Activated T-cell treated with anti-CD3 and anti-CD28 coated beads for 4 hours (primary cell): ENCODE data around the gene CBY1.

ENCODE experiments used
- DNase-seq: peaks from one replicate; pipeline ENCODE4 v3.0.0-alpha.2; 2020

CBY1 gene

GRCh38 chr22:38652859-38653258 is 3.6 kb upstream of the CBY1 start:
- DNase-seq: no peak

DNA sequence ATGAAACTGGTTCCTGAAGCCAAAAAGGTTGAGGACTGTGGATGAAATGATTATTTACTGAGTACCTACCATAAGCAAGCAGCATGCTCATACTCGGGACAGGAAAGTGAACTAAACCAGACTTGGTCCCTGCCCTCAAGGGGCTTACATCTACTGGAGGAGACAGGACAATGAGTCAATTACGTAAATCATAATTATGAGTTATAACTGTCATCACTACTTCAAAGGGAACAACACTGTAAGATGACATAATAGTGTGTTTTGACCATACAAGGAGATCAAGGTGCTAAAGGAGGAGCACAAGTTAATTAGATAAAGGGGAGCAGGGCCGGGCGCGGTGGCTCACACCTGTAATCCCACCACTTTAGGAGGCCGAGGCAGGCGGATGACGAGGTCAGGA is 2.7 kb upstream of the CBY1 start:
- no peak for DNase-seq

DNA sequence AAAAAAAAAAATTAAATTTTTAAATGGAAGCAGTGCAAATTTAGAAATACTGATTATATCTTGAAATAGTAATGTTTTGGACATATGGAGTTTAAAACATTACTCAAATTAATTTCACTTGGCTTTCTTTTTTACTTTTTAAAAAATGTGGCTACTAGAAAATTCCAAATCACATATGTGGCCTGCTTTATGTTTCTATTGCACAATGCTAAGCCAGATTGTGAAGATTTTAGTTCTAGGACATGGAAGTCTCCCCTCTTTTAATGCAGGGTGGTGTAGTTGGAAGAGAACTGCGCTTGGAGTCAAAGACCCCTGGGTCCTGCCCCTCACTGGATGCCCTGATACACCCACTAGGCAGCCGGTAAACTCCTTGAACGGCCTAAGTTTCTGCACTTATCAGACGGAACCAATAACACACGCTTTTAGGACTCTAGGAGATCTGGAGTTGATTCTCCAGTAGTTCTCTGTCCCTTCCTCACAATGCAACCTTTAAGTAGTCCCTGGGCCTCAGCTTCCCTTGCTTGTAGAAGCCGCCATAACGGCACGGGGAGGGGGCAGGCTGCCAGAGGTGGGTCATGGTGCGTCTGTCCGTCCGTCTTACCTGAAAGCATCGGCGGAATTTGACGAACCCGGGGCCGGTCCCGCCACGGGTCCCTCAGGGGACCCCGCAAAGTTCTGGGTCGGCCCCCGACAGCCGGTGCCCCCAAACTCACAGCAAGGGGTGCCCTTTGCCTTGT is 751 bp upstream of the CBY1 start:
- no peak for DNase-seq

DNA sequence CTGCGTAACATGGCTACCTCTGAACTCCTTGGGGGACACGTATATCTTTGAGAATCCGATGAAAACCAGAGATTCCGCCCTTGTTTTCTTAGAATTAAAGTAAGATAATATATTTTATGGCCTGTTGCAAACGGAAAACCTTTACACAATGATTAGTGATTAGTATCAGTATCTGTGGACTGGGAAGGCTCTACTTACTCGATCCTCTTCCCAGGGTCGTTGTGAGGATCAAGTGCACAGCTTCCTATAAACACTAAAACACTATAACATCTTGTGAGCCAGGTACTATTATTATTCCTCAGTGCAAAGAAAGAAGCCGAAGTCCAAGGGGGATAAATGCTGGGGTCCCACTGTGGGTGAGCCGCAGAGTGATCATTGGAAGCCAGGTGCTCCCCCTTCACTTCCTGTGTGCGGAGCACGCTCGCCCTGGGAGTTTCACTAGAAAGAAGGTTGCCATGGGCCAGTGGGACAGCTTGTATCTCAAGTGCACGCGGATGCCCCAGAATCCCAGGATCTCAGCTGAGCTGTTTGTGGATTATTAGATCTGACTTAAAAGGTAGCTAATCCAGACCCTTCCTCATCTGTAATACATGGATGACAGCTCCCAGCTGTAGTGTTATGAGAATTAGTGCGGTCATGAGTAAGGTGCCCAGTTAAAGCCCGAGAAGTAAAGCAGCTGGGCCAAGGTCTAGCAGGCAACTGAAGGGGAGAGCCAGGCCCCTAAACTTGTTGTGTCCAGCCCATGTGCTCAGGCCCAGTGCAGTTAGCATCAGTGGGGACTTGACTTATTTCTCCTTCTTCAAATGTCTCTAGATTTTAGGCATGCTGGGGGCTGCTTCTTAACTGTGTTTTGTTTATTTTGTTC is 839 bp downstream of the CBY1 start:
- DNase-seq: peak; percentile 9

DNA sequence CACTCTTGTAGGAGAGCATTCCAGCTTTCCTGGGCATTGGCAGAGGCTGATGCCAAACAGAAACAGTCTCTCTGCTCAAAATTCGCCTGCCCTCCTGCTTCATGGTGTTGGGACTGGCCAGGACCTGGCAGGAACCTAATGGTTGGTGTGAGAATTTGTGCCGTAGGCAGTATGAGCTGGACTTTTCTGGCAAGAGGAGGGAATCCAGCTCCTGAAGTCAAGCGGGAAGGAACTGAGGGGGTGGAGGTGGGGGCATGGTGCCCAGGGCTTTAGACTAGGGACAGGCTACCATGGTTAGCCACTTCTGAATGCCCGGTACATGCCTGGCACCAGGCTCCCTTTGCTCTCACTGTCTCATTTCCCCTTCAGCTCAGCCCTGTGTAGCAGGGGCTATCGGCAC is 18.4 kb downstream of the CBY1 start:
- DNase-seq: no peak

DNA sequence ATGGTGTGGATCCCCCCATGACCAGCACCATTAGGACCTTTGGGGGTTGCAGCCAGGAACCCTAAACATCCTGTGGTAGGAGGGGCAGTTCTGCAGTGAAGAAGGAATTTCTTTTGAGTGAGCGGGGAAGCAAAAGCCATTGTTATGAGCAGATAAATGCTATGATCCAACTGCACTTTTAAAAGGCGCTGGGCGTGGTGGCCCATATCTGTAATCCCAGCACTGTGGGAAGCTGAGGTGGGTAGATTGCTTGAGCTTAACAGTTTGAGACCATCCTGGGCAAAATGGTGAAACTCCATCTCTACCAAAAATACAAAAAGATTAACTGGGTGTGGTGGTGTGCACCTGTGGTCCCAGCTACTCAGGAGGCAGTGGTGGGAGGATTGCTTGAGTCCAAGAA is 19.4 kb downstream of the CBY1 start:
- DNase-seq: no peak

DNA sequence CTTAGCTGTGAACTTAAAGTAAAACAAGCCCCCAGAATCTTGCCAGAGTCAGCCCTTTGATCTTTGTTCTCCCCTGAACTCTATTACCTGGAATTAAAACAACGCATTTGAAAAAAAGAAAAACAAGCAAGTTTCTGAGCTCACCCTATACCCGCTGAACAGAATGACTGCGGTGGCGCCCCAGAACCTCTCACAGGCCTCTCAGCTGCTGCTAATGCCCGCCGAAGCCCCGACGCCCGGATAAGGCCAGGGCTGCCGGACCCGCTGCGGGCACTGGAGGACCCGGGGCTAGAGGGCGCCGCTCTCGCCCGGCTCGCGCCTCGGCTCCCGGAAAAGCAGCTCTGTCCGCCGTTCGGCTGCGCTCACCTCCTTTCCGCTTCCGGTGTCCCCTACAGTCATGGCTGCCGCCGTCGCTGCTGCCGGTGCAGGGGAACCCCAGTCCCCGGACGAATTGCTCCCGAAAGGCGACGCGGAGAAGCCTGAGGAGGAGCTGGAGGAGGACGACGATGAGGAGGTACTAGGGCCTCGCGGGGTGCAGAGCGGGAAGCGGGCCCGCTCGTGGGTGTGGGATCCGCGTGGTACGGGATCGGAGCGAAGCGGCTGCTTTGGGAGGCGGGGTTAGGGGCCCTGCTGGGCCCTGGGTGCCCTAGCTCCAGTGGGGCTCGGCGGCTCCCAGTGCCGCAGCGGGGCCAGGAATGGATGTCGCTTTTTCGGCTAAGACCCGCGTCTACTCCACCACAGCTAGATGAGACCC is 25.3 kb downstream of the CBY1 start, which contains the start of gene TOMM22:
TSS of gene TOMM22 (plus strand) at position 376 of the 754 bp plus-strand sequence. CDS start at position 398, 22 bp downstream.
- peak; percentile 72 for DNase-seq

DNA sequence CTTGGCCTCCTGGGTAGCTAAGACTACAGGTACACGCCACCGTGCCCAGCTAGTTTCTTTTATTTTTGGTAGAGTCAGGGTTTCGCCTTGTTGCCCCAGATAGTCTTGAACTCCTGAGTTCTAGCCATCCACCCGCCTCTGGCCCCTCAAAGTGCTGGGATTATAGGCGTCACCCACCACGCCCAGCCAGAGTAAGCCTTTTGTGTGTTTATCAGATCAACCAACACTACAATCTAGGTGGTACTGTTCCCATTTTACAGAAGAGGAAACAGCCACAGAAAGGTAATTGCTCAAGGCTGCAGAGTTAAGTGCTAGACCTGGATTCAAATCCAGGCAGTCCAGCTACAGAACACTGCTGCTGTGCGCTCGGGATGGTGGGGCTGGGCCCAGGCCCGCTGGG is 28.5 kb downstream of the CBY1 start:
- DNase-seq: no peak

GRCh38 chr22:38685761-38686160 is 29.3 kb downstream of the CBY1 start:
- no peak for DNase-seq

GRCh38 chr22:38689651-38690050 is 33.2 kb downstream of the CBY1 start:
- DNase-seq: no peak

GRCh38 chr22:38694049-38694448 is 37.6 kb downstream of the CBY1 start:
- no peak for DNase-seq

GRCh38 chr22:38694940-38695339 is 38.5 kb downstream of the CBY1 start:
- no peak for DNase-seq

DNA sequence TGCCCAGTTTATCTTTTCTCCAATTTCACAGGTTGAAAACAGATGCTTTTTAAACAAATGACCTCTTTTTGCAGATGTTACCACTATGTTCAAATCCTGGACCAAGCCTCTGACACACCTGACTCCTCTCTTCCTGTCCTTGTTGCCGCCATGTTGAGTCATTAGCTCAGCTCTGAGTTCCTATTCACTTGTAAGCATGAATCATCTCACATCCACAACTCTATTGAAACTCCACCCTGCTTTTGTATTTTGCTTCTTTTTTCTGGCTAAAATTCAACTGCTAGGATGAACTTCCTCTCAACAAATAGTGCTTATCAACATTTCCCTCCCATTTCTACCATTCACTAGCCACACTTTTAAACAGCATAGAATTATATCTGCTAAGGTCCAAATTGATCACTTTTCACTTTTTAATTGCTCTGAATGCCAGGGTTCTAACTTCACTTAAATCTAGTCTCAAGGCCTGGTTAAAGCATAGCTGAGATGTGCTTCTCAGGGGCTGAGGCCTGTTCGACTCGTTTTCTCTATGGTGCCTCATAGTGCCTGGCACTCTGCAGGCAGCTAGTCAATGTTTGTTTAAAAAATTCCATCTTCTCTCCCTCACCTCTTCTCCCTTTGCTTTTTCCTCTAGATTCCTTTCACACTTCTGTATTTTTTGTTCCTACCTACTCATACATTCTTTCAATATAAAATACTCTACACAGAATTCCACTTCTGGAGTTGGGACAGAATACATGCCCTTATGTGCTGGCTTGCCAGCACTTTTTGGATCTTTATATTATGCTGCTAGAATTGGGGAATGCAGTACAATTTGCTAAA is 40.4 kb downstream of the CBY1 start:
- no peak for DNase-seq

DNA sequence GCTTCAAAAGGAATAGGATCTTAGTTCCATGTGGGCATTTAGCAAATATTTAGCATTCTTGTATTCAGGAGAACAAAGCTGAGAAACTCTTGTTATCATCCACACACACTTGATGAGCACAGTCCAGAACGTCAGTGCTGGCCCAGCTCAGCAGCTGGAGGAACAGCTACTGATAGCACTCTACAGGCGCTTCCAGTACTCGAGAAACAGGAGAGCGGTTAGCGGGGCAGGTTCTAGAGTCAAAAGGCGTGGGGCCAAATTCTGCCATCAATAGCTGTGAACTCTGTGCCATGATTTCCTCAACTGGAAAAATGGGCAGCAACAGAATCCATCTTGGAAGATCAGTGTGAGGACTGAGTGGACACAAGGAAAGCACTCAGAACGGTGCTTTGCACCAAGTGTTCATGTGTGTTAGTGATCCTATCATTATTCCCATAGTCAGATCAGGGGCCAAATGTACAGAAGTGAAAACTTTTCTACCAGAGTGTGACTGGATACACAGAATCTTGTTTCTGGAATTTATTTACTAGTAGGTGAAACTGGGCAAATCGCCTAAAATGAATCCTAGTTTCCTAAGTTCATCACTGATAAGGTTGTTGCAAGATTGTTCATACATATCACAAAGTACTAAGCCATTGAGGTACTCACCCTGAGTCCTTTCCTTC is 41.1 kb downstream of the CBY1 start:
- DNase-seq: no peak

DNA sequence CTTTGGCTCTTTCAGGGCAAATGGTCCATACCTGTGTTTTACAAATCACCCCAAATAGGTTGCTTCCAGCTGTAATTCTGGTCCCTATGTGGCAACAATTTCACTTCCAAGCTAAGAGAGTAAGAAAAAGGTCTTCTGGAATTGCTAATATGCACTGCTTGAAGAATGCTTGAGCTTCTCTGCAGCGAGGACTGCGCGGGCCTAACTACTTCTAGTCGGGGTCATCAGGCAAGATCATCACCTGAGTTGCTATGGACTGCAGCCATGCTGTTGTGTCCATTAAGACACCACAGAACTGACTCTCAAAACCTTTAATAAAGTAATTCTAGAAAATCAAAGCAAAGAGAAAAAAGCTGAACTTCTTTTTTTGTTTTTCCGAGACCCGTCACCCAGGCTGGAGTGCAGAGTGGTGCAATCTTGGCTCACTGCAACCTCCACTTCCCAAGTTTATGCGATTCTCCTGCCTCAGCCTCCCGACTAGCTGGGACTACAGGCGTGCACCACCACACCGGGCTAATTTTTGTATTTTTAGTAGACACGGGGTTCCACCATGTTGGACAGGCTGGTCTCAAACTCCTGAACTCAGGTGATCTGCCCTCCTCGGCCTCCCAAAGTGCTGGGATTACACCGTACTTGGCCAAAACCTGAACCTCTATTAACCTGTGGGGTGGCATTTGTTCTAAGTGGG is 42.1 kb downstream of the CBY1 start:
- no peak for DNase-seq

GRCh38 chr22:38699143-38699542 is 42.7 kb downstream of the CBY1 start:
- DNase-seq: no peak

- DNase-seq: no peak
Observed at GRCh38 chr22:38699784-38700183, 43.3 kb downstream of the CBY1 start.

DNA sequence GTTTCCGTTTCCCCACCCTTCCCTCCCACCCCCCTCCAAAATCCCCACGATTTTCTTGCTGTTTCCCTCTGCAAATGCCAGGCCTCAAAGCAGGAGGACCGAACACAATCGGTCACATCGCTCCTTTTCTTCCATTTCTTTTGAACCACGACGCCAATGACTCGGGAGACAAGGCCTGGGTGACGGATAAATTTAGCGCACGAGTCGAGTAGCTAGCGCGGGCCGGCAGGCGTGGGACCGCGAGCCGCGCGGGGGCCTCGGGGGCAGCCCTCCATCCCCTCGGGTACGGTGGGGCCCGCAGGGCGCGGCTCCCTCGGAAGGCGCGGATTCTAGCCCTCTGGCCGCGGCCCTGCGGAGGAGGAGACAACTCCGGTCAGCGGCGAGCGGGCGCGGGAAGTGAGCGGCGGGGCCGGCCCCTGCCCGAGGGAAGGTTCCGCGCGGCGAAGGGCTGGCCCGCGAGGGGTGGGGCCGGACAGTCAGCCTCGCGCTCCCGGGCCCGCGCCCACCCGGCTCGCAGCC is 43.9 kb downstream of the CBY1 start:
- DNase-seq: no peak

DNA sequence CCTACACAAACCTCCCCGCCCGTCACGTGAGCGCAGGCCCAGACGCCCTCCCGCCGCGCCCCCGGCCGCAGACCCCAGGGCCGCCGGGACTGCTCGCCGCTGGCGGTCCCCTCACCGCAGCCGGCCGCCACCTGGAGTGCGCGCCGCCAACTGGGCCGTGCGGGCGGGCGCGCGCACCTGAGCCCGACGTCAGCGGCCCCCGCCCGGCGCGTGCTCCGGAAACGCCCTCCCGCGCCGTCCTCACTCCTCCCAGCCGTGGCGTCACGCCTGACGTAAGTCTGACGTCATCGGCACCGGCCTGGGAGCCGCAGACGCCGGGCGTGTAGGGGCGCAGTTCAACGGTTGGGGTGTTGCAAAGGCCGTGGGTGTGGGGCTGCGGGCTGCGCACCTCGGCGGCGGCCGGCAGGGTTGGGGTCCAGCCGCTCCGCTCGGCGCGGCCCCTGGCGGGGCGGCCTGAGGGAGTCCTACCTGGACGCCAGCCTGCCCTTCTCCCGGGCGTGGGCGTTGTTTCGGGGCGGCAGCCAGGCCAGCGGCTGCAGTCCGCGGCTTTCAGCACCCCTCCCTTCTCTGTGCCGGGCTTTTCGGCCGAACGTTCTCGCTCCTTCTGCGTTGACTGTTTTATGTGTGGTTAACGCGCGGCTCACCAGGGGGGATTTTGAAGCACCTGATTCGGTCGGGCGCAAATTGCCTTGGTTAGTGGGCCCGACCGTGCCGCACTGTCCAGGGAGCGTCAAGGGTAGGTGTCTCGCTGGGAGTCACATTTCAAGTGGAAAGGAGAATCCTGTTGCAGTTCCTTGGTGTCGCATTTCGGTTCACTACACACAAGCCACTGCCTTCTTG is 44.6 kb downstream of the CBY1 start, which contains the start of gene JOSD1:
TSS of gene JOSD1 (minus strand) at position 155 of the 840 bp plus-strand sequence. CDS start 956 bp downstream, outside the sequence.
- DNase-seq: peak; percentile 98

- DNase-seq: no peak
Observed at GRCh38 chr22:38704654-38705234, 48.3 kb downstream of the CBY1 start.
